H54 (cell line): ENCODE data around the gene PPM1A.
A peak's percentile ranks its signal among the peaks of the same experiment; 100 is the strongest.

Experiments
- DNase-seq: peaks from one replicate; pipeline ENCODE4 v3.0.0; 2011; ENCODE audit warnings: low spot score, mixed read lengths; ENCODE audit not compliant: insufficient read length
- FAIRE-seq: peaks from 3 replicates; lab custom pipeline; 2011; peaks lifted over from hg19 to GRCh38; lab: Jason Lieb, UNC
- POLR2A ChIP-seq: IDR thresholded peaks from 2 replicates; pipeline ENCODE4 v1.6.1; 2011; ENCODE audit warnings: low read depth, mild to moderate bottlenecking, low read length

Gene PPM1A

DNA sequence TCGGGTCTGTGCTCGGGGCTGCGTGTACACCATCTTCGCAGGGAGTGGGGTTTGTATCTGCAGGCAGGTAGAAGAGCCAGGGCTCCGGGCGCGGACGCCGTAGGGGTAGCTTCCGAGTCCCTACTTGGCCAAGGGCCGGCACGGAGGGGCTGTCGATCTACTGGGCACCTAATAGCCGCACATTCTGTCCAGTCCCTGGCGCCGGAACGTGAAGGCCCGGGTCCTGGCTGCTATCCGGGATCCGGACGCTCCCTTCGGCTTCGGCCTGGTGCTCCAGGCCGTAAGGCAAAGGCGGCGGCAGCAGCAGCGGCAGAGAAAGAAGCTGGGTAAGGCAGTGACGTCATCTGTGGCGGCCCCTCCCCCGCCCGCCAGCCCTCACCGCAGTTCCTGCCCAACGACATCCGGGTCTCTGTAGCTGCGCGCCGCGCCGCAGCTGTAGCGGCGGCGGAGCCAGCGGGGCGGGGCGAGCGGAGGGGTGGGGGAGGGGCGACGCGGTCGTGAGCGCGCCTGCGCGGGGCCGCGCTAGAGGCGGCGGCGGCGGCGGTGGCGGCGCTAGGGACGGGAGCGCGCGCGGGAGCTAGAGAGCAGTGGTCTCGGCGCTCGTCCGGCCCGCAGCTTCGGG is at the start of gene PPM1A:
Gene PPM1A (plus strand): TSS at position 525 of the 622 bp plus-strand sequence. CDS start 33,483 bp downstream, outside the sequence.
- DNase-seq (peak; percentile 78), FAIRE-seq (no peak)
- peak; percentile 49 for TF ChIP-seq POLR2A

DNA sequence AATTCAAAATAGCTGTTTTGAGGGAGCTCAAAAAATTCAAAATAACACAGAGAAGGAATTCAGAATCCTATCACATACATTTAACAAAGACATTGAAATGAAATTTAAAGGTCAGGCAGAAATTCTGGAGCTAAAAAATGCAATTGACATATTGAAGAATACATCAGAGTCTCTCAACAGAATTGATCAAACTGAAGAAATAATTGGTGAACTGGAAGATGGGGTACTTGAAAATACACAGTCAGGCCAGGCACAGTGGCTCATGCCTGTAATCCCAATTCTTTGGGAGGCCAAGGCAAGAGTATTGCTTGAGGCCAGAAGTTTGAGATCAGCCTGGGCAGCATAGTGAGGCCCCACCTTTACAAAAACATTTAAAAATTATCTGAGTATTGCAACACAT is 49.7 kb upstream of the PPM1A start:
- no peak for TF ChIP-seq POLR2A
- FAIRE-seq = no peak
- DNase-seq = no peak

DNA sequence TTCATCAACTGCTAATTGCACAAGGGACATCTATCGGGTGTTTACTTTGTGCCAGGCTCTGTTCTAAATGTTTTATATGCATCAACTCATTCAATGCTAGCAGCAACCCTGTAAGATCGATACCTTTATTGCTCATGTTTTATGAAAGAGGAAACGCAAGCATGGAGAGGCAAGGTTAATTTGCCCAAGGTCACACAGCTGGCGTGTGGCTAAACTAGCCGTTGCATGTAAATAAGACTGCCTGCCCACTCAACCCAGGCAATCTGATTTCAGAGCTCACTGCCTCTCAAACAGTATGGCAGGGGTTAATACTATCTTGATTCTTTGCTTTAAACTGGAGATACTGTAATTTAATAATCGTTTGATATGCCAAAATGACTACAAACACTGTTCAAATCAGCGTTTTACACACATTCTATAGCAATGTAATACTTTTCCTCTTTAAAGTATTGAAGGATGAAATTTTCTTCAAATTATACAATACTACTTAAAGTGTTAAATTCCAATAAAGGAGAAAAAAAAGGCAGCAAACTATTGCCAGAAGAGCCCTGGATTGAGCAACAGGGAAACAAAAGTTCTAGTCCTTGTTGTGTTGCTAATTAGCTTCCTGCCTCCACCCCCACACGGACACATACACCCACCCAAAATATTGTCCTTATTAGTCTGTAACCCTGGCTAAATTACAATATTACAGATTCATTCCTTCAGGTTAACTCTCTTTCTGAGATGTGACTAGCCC is 44.7 kb upstream of the PPM1A start:
- FAIRE-seq (no peak), DNase-seq (no peak)
- no peak for TF ChIP-seq POLR2A

DNA sequence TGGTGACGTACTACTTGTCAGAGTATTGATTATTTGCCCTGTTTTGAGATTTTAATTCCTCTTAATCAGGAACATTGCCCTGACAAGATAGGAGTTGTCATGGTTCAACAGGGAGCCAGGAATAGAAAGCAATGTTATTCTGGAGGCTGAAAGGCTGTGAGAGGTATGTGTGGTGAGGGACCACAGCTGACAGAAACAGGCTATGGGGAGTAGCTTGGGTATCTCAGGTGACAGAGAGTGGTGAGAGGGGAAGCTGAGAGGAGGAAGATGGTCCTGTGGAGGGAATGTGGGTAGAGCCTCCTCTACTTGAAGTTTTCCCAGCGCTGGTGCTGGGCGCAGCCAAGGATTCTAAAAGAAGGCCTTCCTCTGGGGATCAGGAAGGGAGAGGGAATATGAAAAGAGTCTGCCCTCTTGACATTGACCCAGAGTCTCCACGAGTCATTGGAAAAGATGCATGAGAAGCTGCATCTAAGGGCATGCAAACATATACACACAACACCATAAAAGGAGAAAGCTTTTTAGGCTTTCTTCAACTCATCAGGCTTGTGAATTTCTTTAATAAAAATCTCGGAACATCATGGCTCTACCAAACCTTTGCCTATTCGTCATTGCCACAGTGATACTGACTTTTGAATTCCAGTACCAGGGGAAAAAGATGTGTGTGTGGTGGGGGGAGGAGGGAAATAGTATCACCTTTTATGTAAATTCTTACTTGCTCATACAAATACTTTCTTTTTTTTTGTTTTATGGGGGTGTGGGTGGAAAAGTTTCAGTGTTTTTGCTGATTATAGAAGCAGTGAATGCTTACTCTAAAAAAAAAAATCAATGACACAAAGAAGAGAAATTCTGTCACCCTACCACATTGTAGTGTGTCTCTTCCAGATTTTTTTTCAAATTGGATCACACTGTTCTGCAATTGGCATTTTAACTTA is 43.9 kb upstream of the PPM1A start:
- DNase-seq = no peak
- no peak for TF ChIP-seq POLR2A
- no peak for FAIRE-seq

DNA sequence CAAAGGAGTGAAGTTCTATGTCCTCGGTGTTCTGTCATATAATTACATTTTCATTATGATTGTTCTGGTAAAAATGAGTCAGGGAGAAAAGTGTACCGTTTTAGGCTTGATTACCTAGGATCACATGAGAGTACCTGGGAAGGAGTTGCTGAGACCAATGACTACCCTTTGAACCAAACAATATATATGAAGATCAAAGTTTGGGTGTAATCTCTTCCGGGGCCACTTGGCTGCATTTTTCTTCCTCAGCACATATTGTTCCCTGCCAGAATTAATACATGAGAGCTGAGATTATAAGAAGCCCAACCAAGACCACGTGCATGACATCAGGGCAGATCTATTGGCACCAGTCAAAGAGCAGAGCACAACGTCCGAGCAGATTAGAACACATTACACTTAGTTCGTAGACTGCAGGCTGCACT is 42.8 kb upstream of the PPM1A start:
- FAIRE-seq = no peak
- no peak for TF ChIP-seq POLR2A
- DNase-seq = no peak

DNA sequence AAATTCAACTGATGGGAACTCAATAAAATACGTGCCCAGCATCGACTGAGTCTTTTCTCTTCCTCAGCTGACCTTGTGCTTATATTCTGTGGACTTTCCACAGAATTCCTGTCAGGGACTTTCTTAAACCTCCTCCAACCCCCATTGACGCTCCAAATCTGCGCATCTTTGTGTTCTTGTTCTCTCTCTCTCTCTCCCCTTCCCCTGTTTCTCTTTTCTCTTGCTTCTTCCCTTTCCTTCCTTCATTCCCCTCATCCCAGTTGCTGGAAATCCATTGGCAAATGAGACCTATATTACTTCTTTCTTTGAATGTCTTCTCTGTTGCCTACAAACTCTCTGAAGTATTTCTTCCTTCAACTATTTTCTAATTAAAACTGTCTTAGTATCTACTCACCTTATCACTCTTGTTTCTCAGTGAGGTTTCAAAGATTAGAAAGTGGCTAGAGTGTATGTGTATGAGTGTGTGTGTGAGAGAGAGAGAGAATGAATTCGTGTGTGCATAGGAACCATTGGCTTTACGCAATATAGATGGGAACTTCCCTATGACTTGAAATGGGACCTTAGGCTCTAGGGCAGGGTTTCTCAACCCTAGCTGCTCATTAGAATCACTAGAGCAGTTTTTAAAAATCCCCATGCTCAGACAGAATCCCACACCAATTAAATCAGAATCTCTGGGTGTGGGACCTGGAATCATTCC is 42.0 kb upstream of the PPM1A start:
- FAIRE-seq (no peak), DNase-seq (no peak)

DNA sequence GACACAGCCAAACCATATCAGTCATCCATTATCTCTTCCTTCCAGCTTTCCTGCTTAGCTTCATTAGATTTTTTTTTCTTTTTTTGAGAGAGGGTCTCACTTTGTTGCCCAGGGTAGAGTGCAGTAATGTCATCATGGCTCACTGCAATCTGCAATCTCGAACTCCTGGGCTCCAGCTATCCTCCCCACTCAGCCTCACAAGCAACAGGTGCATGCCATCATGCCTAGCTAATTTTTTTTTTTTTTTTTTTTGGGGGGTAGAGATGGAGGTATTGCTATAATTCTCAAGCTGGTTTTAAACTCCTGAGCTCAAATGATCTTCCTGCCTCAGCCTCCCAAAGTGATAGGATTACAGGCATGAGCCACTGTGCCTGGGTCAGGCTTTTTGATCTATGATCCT is 38.3 kb upstream of the PPM1A start:
- DNase-seq (no peak), FAIRE-seq (no peak)
- TF ChIP-seq POLR2A = no peak

More for the DNA sequence above, 42.0 kb upstream of the PPM1A start:
- TF ChIP-seq POLR2A = no peak

DNA sequence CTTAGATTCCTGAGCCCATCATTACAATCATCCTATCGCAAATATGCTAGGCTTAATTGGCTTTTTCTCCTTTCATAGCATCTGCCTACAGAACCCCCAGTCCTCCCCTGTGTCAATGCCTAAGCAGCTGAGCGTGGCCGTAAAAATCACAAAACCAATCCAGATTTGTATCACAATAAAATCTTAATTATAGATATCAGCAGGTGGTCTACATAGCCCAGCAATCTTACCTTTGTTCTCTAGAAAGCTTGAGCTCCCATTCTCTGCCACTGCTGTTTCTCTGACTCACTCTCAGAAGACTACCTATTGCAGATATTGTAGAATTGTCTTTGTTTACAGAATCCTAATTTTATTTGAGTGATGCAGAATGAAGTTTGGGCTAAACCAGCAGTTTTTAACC is 37.9 kb upstream of the PPM1A start:
- no peak for FAIRE-seq
- no peak for TF ChIP-seq POLR2A

DNA sequence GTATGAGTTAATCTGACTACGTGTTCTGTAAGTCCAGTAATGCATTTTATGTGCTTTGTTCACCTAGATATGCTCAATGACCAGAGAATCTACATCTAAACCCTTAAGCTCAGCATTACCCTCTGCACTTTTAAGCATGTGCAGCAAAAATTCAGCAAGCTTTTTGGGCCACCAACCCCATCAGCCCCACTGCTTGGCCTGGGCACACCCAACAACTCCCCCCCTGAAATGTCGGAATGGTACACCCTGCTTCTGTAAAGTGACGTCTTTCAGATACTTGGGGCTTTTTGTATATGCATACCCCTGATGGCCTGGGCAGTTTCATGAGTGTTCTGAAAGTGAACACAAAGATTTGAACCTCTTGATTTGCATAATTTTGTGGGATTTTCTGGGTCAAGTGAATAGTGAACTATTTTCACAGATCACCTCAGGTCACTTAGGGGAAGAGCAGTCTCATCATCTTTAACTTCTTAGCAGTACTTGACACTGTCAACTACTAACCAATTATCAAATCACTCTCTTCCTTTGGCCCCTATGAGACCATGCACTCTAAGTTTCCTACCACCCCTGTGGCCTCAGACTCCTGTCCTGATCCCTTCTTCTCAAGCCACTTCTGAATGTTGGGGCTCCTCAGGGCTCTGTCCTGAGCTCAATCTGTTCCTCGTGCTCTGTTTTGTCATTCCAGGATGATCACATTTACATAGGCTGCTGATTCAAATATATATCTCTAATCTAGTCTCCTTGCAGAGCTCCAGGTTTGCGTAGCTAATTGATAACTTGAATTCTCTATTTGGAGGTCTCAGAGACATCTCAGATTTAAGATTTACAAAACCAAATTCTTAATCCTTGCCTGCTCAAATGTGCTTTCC is 36.3 kb upstream of the PPM1A start:
- no peak for FAIRE-seq
- no peak for DNase-seq
- no peak for TF ChIP-seq POLR2A

More for the DNA sequence above, 37.9 kb upstream of the PPM1A start:
- no peak for DNase-seq

DNA sequence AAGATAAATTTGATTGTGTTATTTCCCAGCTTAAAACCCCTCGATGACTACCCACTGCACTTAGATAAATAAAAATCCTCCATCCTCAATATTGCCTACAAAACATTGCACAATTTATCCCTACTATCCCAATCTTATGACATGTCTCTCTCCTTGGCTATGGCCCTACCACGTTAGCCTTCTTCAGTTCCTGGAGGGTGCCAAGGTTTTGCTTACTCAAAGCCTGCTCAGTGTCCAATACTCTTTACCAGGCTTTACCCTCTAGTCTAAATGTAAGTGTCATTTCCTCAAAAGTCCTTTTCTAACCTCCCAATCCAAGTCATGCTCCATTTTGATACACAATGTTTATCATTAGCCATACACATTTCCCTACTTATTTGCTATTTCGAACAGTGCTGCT is 35.0 kb upstream of the PPM1A start:
- no peak for TF ChIP-seq POLR2A
- no peak for FAIRE-seq
- DNase-seq = no peak

DNA sequence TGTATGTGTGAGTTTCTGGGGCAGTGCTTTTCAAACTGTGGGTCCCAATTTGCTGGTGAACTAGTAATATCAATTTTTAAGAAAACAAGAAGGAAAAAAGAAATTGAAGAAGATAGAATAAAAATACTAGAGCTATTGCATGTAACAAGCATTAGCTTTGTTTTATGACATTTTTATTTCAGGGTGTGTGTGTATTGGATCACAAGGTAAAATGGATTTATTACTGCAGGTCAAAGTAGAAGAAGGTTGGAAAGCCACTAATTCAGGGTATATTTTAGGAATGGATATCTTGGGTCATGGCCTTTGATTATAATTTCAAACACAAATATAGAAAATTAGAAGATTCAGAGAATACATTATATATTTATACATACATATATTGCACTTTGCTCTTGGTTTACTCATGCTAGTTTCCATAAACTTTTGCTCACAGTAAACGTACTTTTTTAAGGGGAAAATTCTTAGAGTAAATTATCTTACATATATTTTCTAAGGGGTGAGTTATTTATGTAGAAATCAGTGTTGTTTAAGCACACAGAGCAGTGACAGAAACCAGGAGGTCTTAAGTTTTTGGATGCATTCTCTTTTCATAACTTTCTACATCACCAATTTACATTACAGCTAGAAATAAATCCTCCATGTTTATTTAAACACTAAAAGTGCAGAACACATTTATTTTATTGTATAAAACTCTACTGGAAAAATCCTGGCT is 34.5 kb upstream of the PPM1A start:
- DNase-seq = no peak
- TF ChIP-seq POLR2A = no peak
- no peak for FAIRE-seq

DNA sequence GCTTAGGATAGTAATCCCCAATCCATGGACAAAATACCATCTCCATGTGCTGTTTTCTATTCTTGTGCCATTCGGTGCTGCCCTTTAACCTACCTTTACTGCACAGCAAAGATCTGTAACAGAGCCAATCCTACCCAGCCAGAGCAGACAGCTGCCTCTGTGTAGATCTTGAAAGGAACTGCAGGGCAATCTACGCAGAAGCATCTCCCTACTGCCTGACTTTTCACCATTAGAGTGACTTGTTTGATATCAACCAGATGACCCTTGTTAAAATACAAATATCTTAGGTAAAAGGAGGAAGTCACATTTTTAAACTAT is 33.9 kb upstream of the PPM1A start:
- TF ChIP-seq POLR2A = no peak
- no peak for FAIRE-seq
- no peak for DNase-seq
